Heart left ventricle (tissue), 16 donors: ENCODE results near the gene SCYGR1. TPM values are rescaled to one million over a fixed set of nuclear protein-coding genes. Genes with fewer than 3 reads are reported as not detected.

Experiments used
- ATAC-seq, 4 donors: fragments of 200-7000 bp; cut with Tn5 transposase; one replicate each; pipeline ENCODE4 v1.9.1; 2020 to 2022; ENCODE audit warnings: moderate library complexity in 4 of 4, mild to moderate bottlenecking in 3 of 4, moderate number of reproducible peaks in 1 of 4
- DNase-seq, 5 donors: peaks; one replicate each; pipeline ENCODE4 v3.0.0-alpha.2; 2020
- H3K27ac ChIP-seq, 12 donors: fragments of 200-600 bp; sonication (generic) in 4 of 12; one replicate each; pipeline versions ENCODE4 v1.5.0 to v1.8.0; 2016 to 2022; ENCODE audit warnings: mild to moderate bottlenecking in 2 of 12
- H3K27me3 ChIP-seq, 9 donors: fragments of 200-600 bp; sonication (generic) in 2 of 9; one replicate each; pipeline versions ENCODE4 v1.5.1 to v1.8.0; 2016 to 2022; ENCODE audit warnings: mild to moderate bottlenecking in 3 of 9
- H3K36me3 ChIP-seq, 9 donors: fragments of 200-600 bp; sonication (generic) in 2 of 9; one replicate each; pipeline versions ENCODE4 v1.5.0 to v1.8.0; 2018 to 2022; ENCODE audit warnings: mild to moderate bottlenecking in 2 of 9
- H3K4me1 ChIP-seq, 12 donors: fragments of 200-600 bp; sonication (generic) in 4 of 12; one replicate each; pipeline versions ENCODE4 v1.5.0 to v1.8.0; 2016 to 2022; ENCODE audit warnings: mild to moderate bottlenecking in 3 of 12
- H3K4me3 ChIP-seq, 12 donors: fragments of 200-600 bp; sonication (generic) in 4 of 12; one replicate each; pipeline versions ENCODE4 v1.5.0 to v1.8.0; 2017 to 2022; ENCODE audit warnings: mild to moderate bottlenecking in 9 of 12, moderate library complexity in 4 of 12
- H3K9me3 ChIP-seq, 12 donors: fragments of 200-600 bp; sonication (generic) in 4 of 12; one replicate each; pipeline versions ENCODE4 v1.5.0 to v1.8.0; 2016 to 2022; ENCODE audit warnings: mild to moderate bottlenecking in 1 of 12
- POLR2A ChIP-seq, 2 donors: fragments of 450-650 bp; IDR thresholded peaks; one replicate each; pipeline ENCODE4 v1.6.1; 2017; ENCODE audit warnings: antibody characterized with exemption in 2 of 2, mild to moderate bottlenecking in 2 of 2, moderate library complexity in 2 of 2
- WGBS, 4 donors: extraction: QIAGEN DNeasy Blood & Tissue Kit in 2 of 4; methylation state at CpG; one replicate each; pipeline versions ENCODE4 v1.1.5 to v1.1.7; 2013 to 2018; 5-methylcytosine and 5-hydroxymethylcytosine counted together
- intact Hi-C, 10 donors: fragments of 100-400 bp; cut with DNase I; formaldehyde crosslinking; loops; one replicate each; pipeline versions ENCODE4 v1.11.1 to v1.14.2; 2022
- polyA plus RNA-seq, 2 donors: library from polyadenylated mRNA; stranded (reverse); fragments of 200-250 nt; gene quantifications; one replicate each; pipeline ENCODE4 v1.2.3, GENCODE V29; 2013
- total RNA-seq, 9 donors: library from RNA; depleted of rRNA in 2 of 9; stranded (reverse); fragments of >200 nt in 2 of 9; fragmentation: NEBNext Ultra II Directional in 3 of 9; extraction: Animal tissue kit (Norgen Biotek cat#: 25700) in 3 of 9; gene quantifications; one replicate each; pipeline versions ENCODE4 v1.1.0 to v1.2.4, GENCODE V29; 2016 to 2023
- TF ChIP-seq, protein P1 (sequence below), 12 donors: fragments of 200-600 bp; sonication (generic) in 4 of 12; IDR thresholded peaks; one replicate each; pipeline versions ENCODE4 v1.5.0 to v1.8.0; 2018 to 2022; ENCODE audit warnings: antibody characterized with exemption in 12 of 12, mild to moderate bottlenecking in 5 of 12
- donor health status: ischemic (EF 13 %, LVEDD 7.1; RV severe dilation, severe dysfunction).
- donor health status: healthy with polysubstance abuse.
- donor health status: DM: no; HTN: yes; CAD: no.
- donor health status: DM: no; HTN: no; CAD: no.
- donor health status: ischemic (EF 25% LVEDD 6.9; RV normal size, moderate dysfunction).
- donor health status: ischemic (EF 25% LVEDD 5.7; RV mildly dilated, moderate dysfunction).
- donor health status: healthy.
- donor health status: DM: yes; HTN: yes; CAD: no.
- donor health status: ischemic (EF 35%, LVEDD 5.7; RV mildly dilated, moderate dysfunction).
- donor health status: nonischemic (EF 11% LVEDD 7.7; RV severe dilation, severe dysfunction).
- donor health status: DM: yes; HTN: yes; CAD: no.
- donor health status: PGD.
- donor health status: ischemic (EF 29% LVEDD 5.4; RV normal size, mild dysfunction).
- donor health status: nonischemic (EF 23%, LVEDD 6.1; RV moderate dilation, normal function).

Gene SCYGR1
- total and polyA plus RNA-seq, 11 donors: not detected

- no peak for DNase-seq
- WGBS, 4 donors: 74 to 82% (median 78%) methylated on average over 5 of the region's 5 CpGs
- intact Hi-C loops: loop anchor here in 2 of 10 donors (5.0 kb wide), 1 partner anchor 54 kb away; no protein-coding TSS in a partner anchor
- no peaks in the 10 kb centered on the region for H3K36me3 ChIP-seq
- H3K4me3 ChIP-seq: no peak overlapping the region
- no peaks in the 10 kb centered on the region for H3K27me3 ChIP-seq
- peaks cover 0 to 68% (median 3%) of the 10 kb centered on the region in 12 donors for H3K4me1 ChIP-seq
- H3K9me3 ChIP-seq: no peaks in the 10 kb centered on the region
- TF ChIP-seq POLR2A (IDR thresholded peaks at IDR 0.05): no peak
- TF ChIP-seq, protein P1, sequence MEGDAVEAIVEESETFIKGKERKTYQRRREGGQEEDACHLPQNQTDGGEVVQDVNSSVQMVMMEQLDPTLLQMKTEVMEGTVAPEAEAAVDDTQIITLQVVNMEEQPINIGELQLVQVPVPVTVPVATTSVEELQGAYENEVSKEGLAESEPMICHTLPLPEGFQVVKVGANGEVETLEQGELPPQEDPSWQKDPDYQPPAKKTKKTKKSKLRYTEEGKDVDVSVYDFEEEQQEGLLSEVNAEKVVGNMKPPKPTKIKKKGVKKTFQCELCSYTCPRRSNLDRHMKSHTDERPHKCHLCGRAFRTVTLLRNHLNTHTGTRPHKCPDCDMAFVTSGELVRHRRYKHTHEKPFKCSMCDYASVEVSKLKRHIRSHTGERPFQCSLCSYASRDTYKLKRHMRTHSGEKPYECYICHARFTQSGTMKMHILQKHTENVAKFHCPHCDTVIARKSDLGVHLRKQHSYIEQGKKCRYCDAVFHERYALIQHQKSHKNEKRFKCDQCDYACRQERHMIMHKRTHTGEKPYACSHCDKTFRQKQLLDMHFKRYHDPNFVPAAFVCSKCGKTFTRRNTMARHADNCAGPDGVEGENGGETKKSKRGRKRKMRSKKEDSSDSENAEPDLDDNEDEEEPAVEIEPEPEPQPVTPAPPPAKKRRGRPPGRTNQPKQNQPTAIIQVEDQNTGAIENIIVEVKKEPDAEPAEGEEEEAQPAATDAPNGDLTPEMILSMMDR (IDR thresholded peaks at IDR 0.05): no peak
- peak overlapping the region in 1 of 12 donors; percentile 89 for H3K27ac ChIP-seq
- no peak for ATAC-seq
Measured at GRCh38 chr2:227412877-227413276, 25.1 kb upstream of the SCYGR1 start.

- no peaks in the 10 kb centered on the region for H3K27me3 ChIP-seq
- TF ChIP-seq, protein P1 (IDR thresholded peaks at IDR 0.05): no peak
- TF ChIP-seq POLR2A (IDR thresholded peaks at IDR 0.05): no peak
- intact Hi-C loops: loop anchor here in 2 of 10 donors (5.0 kb wide), 1 partner anchor 55 kb away; no protein-coding TSS in a partner anchor
- H3K36me3 ChIP-seq: no peaks in the 10 kb centered on the region
- no peak overlapping the region for H3K4me3 ChIP-seq
- ATAC-seq: no peak
- no peaks in the 10 kb centered on the region for H3K9me3 ChIP-seq
- no peak for DNase-seq
- H3K4me1 ChIP-seq: peaks cover 0 to 65% (median 4%) of the 10 kb centered on the region in 12 donors
- 71 to 79% (median 75%) methylated on average over 3 of the region's 3 CpGs for WGBS, 4 donors
- H3K27ac ChIP-seq: no peak overlapping the region
Measured at GRCh38 chr2:227411990-227412350, 24.2 kb upstream of the SCYGR1 start.

- peaks cover 0 to 65% (median 8%) of the 10 kb centered on the region in 12 donors for H3K4me1 ChIP-seq
- ATAC-seq: no peak
- intact Hi-C loops: loop anchor here in 2 of 10 donors (5.0 kb wide), 1 partner anchor 56 kb away; no protein-coding TSS in a partner anchor
- no peaks in the 10 kb centered on the region for H3K36me3 ChIP-seq
- H3K9me3 ChIP-seq: no peaks in the 10 kb centered on the region
- WGBS, 4 donors: 93 to 95% (median 94%) methylated on average over 9 of the region's 9 CpGs
- TF ChIP-seq POLR2A (IDR thresholded peaks at IDR 0.05): no peak
- TF ChIP-seq, protein P1 (IDR thresholded peaks at IDR 0.05): no peak
- no peak overlapping the region for H3K27ac ChIP-seq
- no peak for DNase-seq
- no peak overlapping the region for H3K4me3 ChIP-seq
- no peaks in the 10 kb centered on the region for H3K27me3 ChIP-seq
Measured at GRCh38 chr2:227411320-227411989, 23.7 kb upstream of the SCYGR1 start.

- no peaks in the 10 kb centered on the region for H3K36me3 ChIP-seq
- no peak overlapping the region for H3K4me3 ChIP-seq
- 79 to 89% (median 84%) methylated on average over 3 of the region's 3 CpGs for WGBS, 4 donors
- H3K27me3 ChIP-seq: no peaks in the 10 kb centered on the region
- TF ChIP-seq, protein P1 (IDR thresholded peaks at IDR 0.05): no peak
- no peak for TF ChIP-seq POLR2A (IDR thresholded peaks at IDR 0.05)
- intact Hi-C loops: loop anchor here in 2 of 10 donors (5.0 kb wide), 1 partner anchor 57 kb away; no protein-coding TSS in a partner anchor
- DNase-seq (no peak), ATAC-seq (no peak)
- H3K27ac ChIP-seq: no peak overlapping the region
- H3K4me1 ChIP-seq: peaks cover 0 to 61% (median 14%) of the 10 kb centered on the region in 12 donors
- H3K9me3 ChIP-seq: no peaks in the 10 kb centered on the region
Measured at GRCh38 chr2:227410191-227410590, 22.4 kb upstream of the SCYGR1 start.
